Panc1 (cell line): Measurements from ENCODE around the gene SFN. TPM values are rescaled to one million over a fixed set of nuclear protein-coding genes. Genes with fewer than 3 reads are reported as not detected.

Experiments used
- ATAC-seq: fragments of 200-7000 bp; cut with Tn5 transposase; 2 replicates; pipeline ENCODE4 v1.9.1; 2020; ENCODE audit warnings: mild to moderate bottlenecking, moderate library complexity
- BruUV-seq: library from RNA; stranded (reverse); fragments of 400-500 nt; replicated peaks from 2 replicates; lab custom pipeline; 2021; lab: Mats Ljungman, UMichigan
- CTCF ChIA-PET: fragments of 300-600 bp; sonication (Branson Sonifier 250); formaldehyde crosslinking; loops from one replicate; lab custom pipeline; 2022; ENCODE audit warnings: antibody characterized with exemption; lab: Charles Lee
- POLR2A ChIA-PET: fragments of 300-600 bp; sonication (Branson Sonifier 250); formaldehyde crosslinking; loops from one replicate; lab custom pipeline; 2022; ENCODE audit warnings: antibody characterized with exemption; lab: Charles Lee
- DNase-seq: peaks from one replicate; pipeline ENCODE4 v3.0.0-alpha.2; 2010; ENCODE audit warnings: low read depth, low spot score
- H3K27ac ChIP-seq: 2 replicates; pipeline ENCODE4 v1.5.1; 2011; ENCODE audit warnings: mild to moderate bottlenecking, low read length, inconsistent platforms
- H3K27me3 ChIP-seq: fragments of 200-500 bp; sonication (Bioruptor generic); 2 replicates; pipeline ENCODE4 v1.6.0; 2014; ENCODE audit warnings: low read length, inconsistent platforms; ENCODE audit not compliant: control insufficient read depth, insufficient read depth
- H3K36me3 ChIP-seq: fragments of 200-500 bp; sonication (Bioruptor generic); 2 replicates; pipeline ENCODE4 v1.5.1; 2014; ENCODE audit warnings: inconsistent platforms, mild to moderate bottlenecking, low read length, moderate library complexity; ENCODE audit not compliant: control insufficient read depth, insufficient read depth
- H3K4me1 ChIP-seq: 2 replicates; pipeline ENCODE4 v1.5.1; 2011; ENCODE audit warnings: inconsistent platforms, mild to moderate bottlenecking, low read length, moderate library complexity; ENCODE audit not compliant: control insufficient read depth, insufficient read depth
- H3K4me3 ChIP-seq, 2 experiments: 2 replicates each; pipeline ENCODE4 v1.5.1; 2011 to 2012; ENCODE audit warnings: low read depth in 2 of 2, low read length in 2 of 2, mild to moderate bottlenecking in 2 of 2, inconsistent platforms in 1 of 2, moderate library complexity in 1 of 2
- H3K9me3 ChIP-seq: fragments of 200-500 bp; sonication (Bioruptor generic); 2 replicates; pipeline ENCODE4 v1.5.1; 2014; ENCODE audit warnings: low read depth, mild to moderate bottlenecking, inconsistent platforms, low read length, moderate library complexity; ENCODE audit not compliant: control insufficient read depth, insufficient read depth
- CTCF ChIP-seq: fragments of 450-650 bp; IDR thresholded peaks from 2 replicates; pipeline ENCODE4 v1.5.1; 2017; ENCODE audit warnings: mild to moderate bottlenecking
- POLR2AphosphoS5 ChIP-seq: IDR thresholded peaks from 2 replicates; pipeline ENCODE4 v1.6.1; 2012; ENCODE audit warnings: mild to moderate bottlenecking, low read depth, low read length, moderate library complexity
- REST ChIP-seq, 2 experiments: IDR thresholded peaks; 2 replicates each; pipeline ENCODE4 v1.6.1; 2011 to 2012; ENCODE audit warnings: low read depth in 2 of 2, control low read depth in 1 of 2, low read length in 1 of 2, mild to moderate bottlenecking in 1 of 2, moderate library complexity in 1 of 2; ENCODE audit not compliant: insufficient read depth in 1 of 2
- SIN3A ChIP-seq: IDR thresholded peaks from 2 replicates; pipeline ENCODE4 v1.6.1; 2012; ENCODE audit warnings: low read depth, mild to moderate bottlenecking, low read length, moderate library complexity, borderline replicate concordance; ENCODE audit not compliant: insufficient read depth
- TCF7L2 ChIP-seq: IDR thresholded peaks from 2 replicates; pipeline ENCODE4 v1.6.1; 2011; ENCODE audit warnings: mild to moderate bottlenecking, low read depth, low read length, inconsistent platforms
- in situ Hi-C: cut with HindIII; loops from 2 replicates; pipeline ENCODE4 v1.10.0; 2016; ENCODE audit warnings: low sequenced_read_pairs, low pct_unique_long_range_greater_than_20kb
- intact Hi-C: fragments of 100-400 bp; cut with micrococcal nuclease; formaldehyde crosslinking; loops from one replicate; pipeline ENCODE4 v1.10.0; 2022; ENCODE audit not compliant: unreplicated experiment
- total RNA-seq: library from RNA; stranded (reverse); gene quantifications from one replicate; pipeline ENCODE4 v1.2.1, GENCODE V29; 2021; ENCODE audit not compliant: unreplicated experiment

SFN gene
- total RNA-seq, 1 experiment from 2014 or later: 188 TPM

GRCh38 chr1:26829184-26829911 is 33.6 kb upstream of the SFN start:
- Histone ChIP-seq H3K27me3 (no peaks in the 10 kb centered on the region), H3K27ac (no peak overlapping the region), H3K9me3 (no peaks in the 10 kb centered on the region), H3K4me3 (no peak overlapping the region), H3K4me1 (peaks cover 14% of the 10 kb centered on the region), H3K36me3 (no peaks in the 10 kb centered on the region)
- in situ Hi-C loops: no loop called here
- TSS peak; percentile 34 for BruUV-seq
- no peak for ATAC-seq
- DNase-seq: no peak
- intact Hi-C loops: no loop called here
- CTCF ChIA-PET: no interaction called here
- POLR2A ChIA-PET: interaction anchor here (0.5 to 1.3 kb wide), 2 partner anchors 15 to 91 kb away, joined by 3 read pairs; no protein-coding TSS in a partner anchor
- TF ChIP-seq TCF7L2 (no peak), SIN3A (no peak), POLR2AphosphoS5 (no peak), REST (IDR thresholded peaks at IDR 0.05; ENCODE audit: insufficient read depth in 1 of 2, low read depth in 2 of 2, low read length in 1 of 2) (no peak), CTCF (no peak)

GRCh38 chr1:26831059-26831458 is 31.9 kb upstream of the SFN start:
- peaks cover 11% of the 10 kb centered on the region for H3K4me1 ChIP-seq
- ATAC-seq: no peak

More at GRCh38 chr1:26831059-26831458, 31.9 kb upstream of the SFN start:
- no peak overlapping the region for H3K27ac ChIP-seq
- intact Hi-C loops (no loop called here), in situ Hi-C loops (no loop called here)
- CTCF ChIA-PET: no interaction called here
- no TSS peak for BruUV-seq
- H3K27me3 ChIP-seq: no peaks in the 10 kb centered on the region
- TF ChIP-seq TCF7L2: no peak
- no peak for TF ChIP-seq REST (IDR thresholded peaks at IDR 0.05; ENCODE audit: insufficient read depth in 1 of 2, low read depth in 2 of 2, low read length in 1 of 2)
- TF ChIP-seq SIN3A: no peak
- POLR2A ChIA-PET: interaction anchor here (0.5 kb wide), 1 partner anchor 34 kb away, joined by 3 read pairs; no protein-coding TSS in a partner anchor
- no peaks in the 10 kb centered on the region for H3K9me3 ChIP-seq
- DNase-seq: no peak
- no peak overlapping the region for H3K4me3 ChIP-seq
- H3K36me3 ChIP-seq: no peaks in the 10 kb centered on the region
